PFSK-1 (cell line): ENCODE data around the gene TMTC2.

ENCODE experiments used
- FOXP2 ChIP-seq: optimal IDR thresholded peaks from 2 replicates; pipeline ENCODE3; 2011; ENCODE audit warnings: borderline replicate concordance, control low read depth, inconsistent platforms; ENCODE audit not compliant: insufficient read depth; ENCODE audit errors: extremely low read length, extremely low read depth
- POLR2AphosphoS5 ChIP-seq: IDR thresholded peaks from 2 replicates; pipeline ENCODE4 v1.6.1; 2012; ENCODE audit warnings: low read depth, mild to moderate bottlenecking, control low read depth, low read length, moderate library complexity
- TAF1 ChIP-seq: IDR thresholded peaks from 2 replicates; pipeline ENCODE4 v1.6.1; 2012; ENCODE audit warnings: low read length, control low read depth, borderline replicate concordance; ENCODE audit not compliant: insufficient read depth

DNA sequence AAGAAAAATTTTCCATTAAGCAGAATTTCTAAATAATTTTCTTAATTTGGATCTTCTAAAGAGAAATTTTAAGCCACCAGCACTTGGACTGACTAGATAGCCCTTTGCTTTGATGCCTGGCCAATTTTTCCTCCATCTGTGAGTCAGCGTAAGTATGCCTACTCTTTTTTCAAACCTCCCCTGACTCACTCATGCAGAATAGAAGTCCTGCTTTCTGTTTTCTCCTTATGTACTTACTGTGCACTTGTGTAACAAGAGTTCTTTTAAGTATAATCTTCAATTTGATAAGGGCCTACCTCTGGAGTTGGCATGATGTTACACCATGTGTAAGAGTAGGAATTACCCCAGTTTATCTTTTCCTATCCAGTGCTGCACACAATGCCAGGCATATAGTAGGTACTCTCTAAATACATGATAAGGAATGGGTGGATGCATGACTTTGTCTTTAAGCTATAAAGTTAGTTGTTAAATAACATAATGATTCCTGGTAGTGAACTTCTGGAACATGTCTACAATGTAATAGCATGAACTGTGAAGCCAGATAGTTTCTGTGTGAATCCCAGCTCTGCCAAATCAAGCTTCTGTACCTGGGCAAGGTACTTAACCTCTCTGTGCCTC, 329.6 kb downstream of the TMTC2 start:
- no peak for TF ChIP-seq TAF1
- TF ChIP-seq POLR2AphosphoS5: no peak
- no peak for TF ChIP-seq FOXP2
